CD4-positive, alpha-beta T cell (primary cell): ENCODE results near the gene JKAMP. TPM values are rescaled to one million over a fixed set of nuclear protein-coding genes. Genes with fewer than 3 reads are reported as not detected.

Experiments
- ATAC-seq: fragments of 200-7000 bp; cut with Tn5 transposase; one replicate; pipeline ENCODE4 v1.10.0; 2022; ENCODE audit warnings: mild to moderate bottlenecking; ENCODE audit not compliant: poor library complexity
- CTCF ChIA-PET: fragments of 350-600 bp; sonication (Branson Sonifier 250); formaldehyde crosslinking; loops from one replicate; lab custom pipeline; 2021; ENCODE audit warnings: antibody characterized with exemption, inconsistent platforms; lab: Charles Lee
- POLR2A ChIA-PET: fragments of 350-600 bp; sonication (Branson Sonifier 250); formaldehyde crosslinking; loops from one replicate; lab custom pipeline; 2021; ENCODE audit warnings: antibody characterized with exemption, inconsistent platforms; lab: Charles Lee
- DNase-seq, 14 experiments: peaks; one replicate each; pipeline ENCODE4 v3.0.0-alpha.2; 2013 to 2020; ENCODE audit warnings: mixed read lengths in 2 of 14
- H3K27ac ChIP-seq, 2 donors: one replicate each; pipeline versions ENCODE4 v1.5.1 to v1.7.0; 2013; ENCODE audit warnings: low read length in 2 of 2, low read depth in 1 of 2, mild to moderate bottlenecking in 1 of 2
- H3K27me3 ChIP-seq, 2 experiments: 1 replicate in 1 of 2; 2 replicates in 1 of 2; pipeline versions ENCODE4 v1.6.1 to v1.7.0; 2013; ENCODE audit warnings: low read length in 2 of 2, control low read depth in 1 of 2, mild to moderate bottlenecking in 1 of 2, moderate library complexity in 1 of 2; ENCODE audit not compliant: insufficient read depth in 2 of 2, control insufficient read depth in 1 of 2
- H3K36me3 ChIP-seq: one replicate; pipeline ENCODE4 v1.6.1; 2013; ENCODE audit warnings: low read length, control low read depth; ENCODE audit not compliant: insufficient read depth
- H3K4me1 ChIP-seq: one replicate; pipeline ENCODE4 v1.6.1; 2013; ENCODE audit warnings: low read length, control low read depth; ENCODE audit not compliant: insufficient read depth
- H3K4me3 ChIP-seq: one replicate; pipeline ENCODE4 v1.5.1; 2013; ENCODE audit warnings: mild to moderate bottlenecking, low read length, moderate library complexity
- H3K9me3 ChIP-seq, 2 experiments: 1 replicate in 1 of 2; 2 replicates in 1 of 2; pipeline versions ENCODE4 v1.6.1 to v1.7.0; 2013; ENCODE audit warnings: low read length in 2 of 2, mild to moderate bottlenecking in 2 of 2, control low read depth in 1 of 2, moderate library complexity in 1 of 2; ENCODE audit not compliant: control insufficient read depth in 1 of 2, insufficient read depth in 1 of 2
- H3K27ac Mint-ChIP-seq: one replicate; pipeline ENCODE4 v1.8.0; 2020; ENCODE audit warnings: mixed read lengths
- H3K27me3 Mint-ChIP-seq: one replicate; pipeline ENCODE4 v1.8.0; 2021; ENCODE audit warnings: mixed read lengths
- H3K36me3 Mint-ChIP-seq: one replicate; pipeline ENCODE4 v1.8.0; 2021; ENCODE audit warnings: low read depth, mixed read lengths
- H3K4me1 Mint-ChIP-seq: one replicate; pipeline ENCODE4 v1.8.0; 2021; ENCODE audit warnings: low read depth, mixed read lengths
- H3K4me3 Mint-ChIP-seq: one replicate; pipeline ENCODE4 v1.8.0; 2020; ENCODE audit warnings: mild to moderate bottlenecking, mixed read lengths
- H3K9me3 Mint-ChIP-seq: one replicate; pipeline ENCODE4 v1.8.0; 2020; ENCODE audit warnings: mixed read lengths
- intact Hi-C, 2 experiments: fragments of 100-400 bp; cut with DNase I in 1 of 2; cut with micrococcal nuclease in 1 of 2; formaldehyde crosslinking; loops; one replicate each; pipeline versions ENCODE4 v1.15.1 to v1.9.0; 2023 to 2025; cut with DNase I, micrococcal nuclease
- total RNA-seq, 174 experiments: library from RNA in 2 of 174; stranded (reverse) in 2 of 174; gene quantifications; one replicate each; pipeline ENCODE4 v1.2.3 and lab custom pipeline; 2021 to 2026
- TF ChIP-seq, protein P1 (sequence below): fragments of 200-600 bp; IDR thresholded peaks from one replicate; pipeline ENCODE4 v1.8.0; 2022; ENCODE audit warnings: antibody characterized with exemption, mild to moderate bottlenecking

Gene JKAMP
- total RNA-seq, 2 experiments from 2014 or later: 9.4 to 9.8 TPM

DNA sequence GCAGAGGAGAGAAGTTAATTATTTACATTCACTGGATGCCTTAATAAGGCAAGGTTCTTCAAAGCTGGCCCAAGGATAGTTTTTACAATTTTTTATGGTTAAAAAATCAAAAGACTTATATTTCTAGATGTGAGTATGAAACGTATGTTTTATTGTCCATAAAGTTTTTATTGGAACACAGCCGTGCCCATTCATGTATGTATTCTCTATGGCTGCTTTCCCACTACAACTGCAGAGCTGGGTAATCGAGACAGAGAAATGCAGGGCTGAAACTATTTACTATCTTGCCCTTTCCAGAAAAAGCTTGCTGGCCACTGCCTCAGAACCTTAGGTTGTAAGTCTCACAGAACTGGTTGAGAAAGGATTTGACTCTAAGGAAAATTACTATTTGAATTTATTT, 16.4 kb downstream of the JKAMP start:
- POLR2A ChIA-PET: no interaction called here
- Histone ChIP-seq H3K36me3 (peaks cover 20% of the 10 kb centered on the region), H3K4me1 (no peaks in the 10 kb centered on the region), H3K27me3 (no peaks in the 10 kb centered on the region), H3K4me3 (no peak overlapping the region), H3K9me3 (no peaks in the 10 kb centered on the region), H3K27ac (no peak overlapping the region)
- TF ChIP-seq, protein P1, sequence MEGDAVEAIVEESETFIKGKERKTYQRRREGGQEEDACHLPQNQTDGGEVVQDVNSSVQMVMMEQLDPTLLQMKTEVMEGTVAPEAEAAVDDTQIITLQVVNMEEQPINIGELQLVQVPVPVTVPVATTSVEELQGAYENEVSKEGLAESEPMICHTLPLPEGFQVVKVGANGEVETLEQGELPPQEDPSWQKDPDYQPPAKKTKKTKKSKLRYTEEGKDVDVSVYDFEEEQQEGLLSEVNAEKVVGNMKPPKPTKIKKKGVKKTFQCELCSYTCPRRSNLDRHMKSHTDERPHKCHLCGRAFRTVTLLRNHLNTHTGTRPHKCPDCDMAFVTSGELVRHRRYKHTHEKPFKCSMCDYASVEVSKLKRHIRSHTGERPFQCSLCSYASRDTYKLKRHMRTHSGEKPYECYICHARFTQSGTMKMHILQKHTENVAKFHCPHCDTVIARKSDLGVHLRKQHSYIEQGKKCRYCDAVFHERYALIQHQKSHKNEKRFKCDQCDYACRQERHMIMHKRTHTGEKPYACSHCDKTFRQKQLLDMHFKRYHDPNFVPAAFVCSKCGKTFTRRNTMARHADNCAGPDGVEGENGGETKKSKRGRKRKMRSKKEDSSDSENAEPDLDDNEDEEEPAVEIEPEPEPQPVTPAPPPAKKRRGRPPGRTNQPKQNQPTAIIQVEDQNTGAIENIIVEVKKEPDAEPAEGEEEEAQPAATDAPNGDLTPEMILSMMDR: no peak
- Mint-ChIP-seq H3K27ac (no peak overlapping the region), H3K36me3 (peaks cover 62% of the 10 kb centered on the region), H3K9me3 (no peaks in the 10 kb centered on the region), H3K27me3 (no peaks in the 10 kb centered on the region), H3K4me1 (peaks cover 27% of the 10 kb centered on the region), H3K4me3 (no peak overlapping the region)
- CTCF ChIA-PET: interaction anchor here (1.3 kb wide), 1 partner anchor 11 kb away, joined by 3 read pairs; no protein-coding TSS in a partner anchor
- ATAC-seq: no peak
- intact Hi-C loops: no loop called here
- DNase-seq: no peak

DNA sequence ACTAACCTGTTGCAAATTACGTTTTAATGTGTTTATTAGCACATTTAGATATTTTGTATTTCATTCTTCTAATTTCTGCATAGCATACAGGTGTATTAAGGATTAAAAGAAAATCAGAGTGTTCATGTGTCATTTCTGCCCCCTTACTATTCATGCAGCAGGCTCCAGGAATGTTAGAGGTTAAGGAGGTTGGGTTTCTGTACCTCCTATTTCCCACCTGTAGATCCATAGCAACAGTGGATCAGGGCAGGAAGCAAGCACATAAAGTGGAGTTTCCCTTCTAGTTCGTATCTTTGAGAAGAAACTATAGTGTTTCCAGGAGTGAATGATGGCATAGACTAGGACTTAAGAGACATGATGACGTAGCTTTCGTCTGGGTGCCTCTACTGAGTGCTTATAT, 18.9 kb downstream of the JKAMP start:
- no peak overlapping the region for H3K4me3 ChIP-seq
- POLR2A ChIA-PET: no interaction called here
- CTCF ChIA-PET: interaction anchor here (0.6 kb wide), 1 partner anchor 960 kb away, joined by 3 read pairs; no protein-coding TSS in a partner anchor
- H3K9me3 Mint-ChIP-seq: no peaks in the 10 kb centered on the region
- ATAC-seq (no peak), DNase-seq (no peak)
- no peaks in the 10 kb centered on the region for H3K9me3 ChIP-seq
- intact Hi-C loops: no loop called here
- peaks cover 19% of the 10 kb centered on the region for H3K36me3 ChIP-seq
- H3K27me3 ChIP-seq: no peaks in the 10 kb centered on the region
- no peak overlapping the region for H3K27ac Mint-ChIP-seq
- peaks cover 19% of the 10 kb centered on the region for H3K4me1 Mint-ChIP-seq
- no peaks in the 10 kb centered on the region for H3K27me3 Mint-ChIP-seq
- peaks cover 42% of the 10 kb centered on the region for H3K36me3 Mint-ChIP-seq
- H3K4me3 Mint-ChIP-seq: no peak overlapping the region
- no peak overlapping the region for H3K27ac ChIP-seq
- H3K4me1 ChIP-seq: no peaks in the 10 kb centered on the region
- TF ChIP-seq, protein P1: no peak

DNA sequence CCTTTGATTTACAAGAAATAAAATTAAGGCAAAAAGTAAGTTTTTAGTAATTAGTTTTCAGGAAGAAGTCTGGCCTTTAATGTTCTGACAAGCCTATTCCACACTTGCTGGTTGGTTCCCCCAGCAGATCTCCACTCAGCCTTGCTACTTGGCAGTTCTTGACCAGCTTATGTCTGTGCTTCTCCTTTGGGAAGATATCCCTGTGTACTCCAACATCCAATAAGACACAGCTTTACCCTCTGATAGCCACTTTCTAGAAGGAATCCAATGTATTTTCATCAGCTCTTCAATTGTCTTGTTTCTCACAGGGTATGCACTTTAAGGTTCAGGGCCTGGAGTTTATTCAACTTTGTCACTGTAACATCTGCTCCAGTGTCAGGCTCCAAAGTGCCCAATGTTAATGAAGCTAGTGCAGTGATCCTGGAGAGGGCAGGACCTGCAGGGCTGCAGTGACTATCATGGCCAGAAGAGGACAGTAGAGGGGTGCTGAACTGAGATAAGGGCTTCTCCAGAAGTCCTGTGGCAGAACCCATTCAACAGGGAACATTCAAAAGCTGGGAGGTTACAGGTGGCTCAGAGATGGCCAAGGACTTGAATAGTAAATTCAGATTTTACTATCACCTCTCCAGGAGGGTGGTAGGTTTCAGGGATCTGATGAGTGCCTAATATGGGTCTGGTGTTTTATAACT, 22.9 kb downstream of the JKAMP start:
- DNase-seq (peak in 13 of 14 experiments; percentile 11 to 64 (median 32)), ATAC-seq (peak; percentile 87)
- ChIA-PET POLR2A (interaction anchor here (1.5 kb wide), 1 partner anchor 23 kb away, joined by 5 read pairs; the partner anchor contains the start of genes JKAMP and L3HYPDH), CTCF (interaction anchor here (1.1 to 1.6 kb wide), 4 partner anchors 9 to 677 kb away, joined by 4 to 9 read pairs (median 6); partner anchors contain the start of gene CCDC175)
- Histone ChIP-seq H3K27me3 (peaks cover 3 to 7% of the 10 kb centered on the region in 2 experiments), H3K4me1 (no peaks in the 10 kb centered on the region), H3K9me3 (no peaks in the 10 kb centered on the region), H3K4me3 (no peak overlapping the region), H3K27ac (no peak overlapping the region), H3K36me3 (peaks cover 8% of the 10 kb centered on the region)
- peaks cover 15% of the 10 kb centered on the region for H3K36me3 Mint-ChIP-seq
- H3K27ac Mint-ChIP-seq: no peak overlapping the region
- H3K4me1 Mint-ChIP-seq: peaks cover 17% of the 10 kb centered on the region
- H3K9me3 Mint-ChIP-seq: no peaks in the 10 kb centered on the region
- H3K4me3 Mint-ChIP-seq: no peak overlapping the region
- TF ChIP-seq, protein P1: peak; percentile 71
- intact Hi-C loops: loop anchor here (5.0 kb wide), 3 partner anchors 70 to 680 kb away; partner anchors contain the start of gene CCDC175 (in 1 of the 2)
- peaks cover 6% of the 10 kb centered on the region for H3K27me3 Mint-ChIP-seq
